GM12878 (cell line): ENCODE data around the gene ANKRD45. TPM values are rescaled to one million over a fixed set of nuclear protein-coding genes. Genes with fewer than 3 reads are reported as not detected.

Source experiments
- ATAC-seq: fragments of 200-7000 bp; cut with Tn5 transposase; 3 replicates; pipeline ENCODE4 v1.9.1; 2020; ENCODE audit warnings: mild to moderate bottlenecking, moderate library complexity
- BruUV-seq: library from RNA; stranded (reverse); fragments of 400-500 nt; replicated peaks from 2 replicates; lab custom pipeline; 2021; lab: Mats Ljungman, UMichigan
- CTCF ChIA-PET: fragments of 300-600 bp; sonication (Branson Sonifier 250); formaldehyde crosslinking; extraction: SDS; loops from one replicate; lab custom pipeline; 2021; ENCODE audit warnings: inconsistent platforms; lab: Yijun Ruan, JAX
- POLR2A ChIA-PET: fragments of 350-600 bp; formaldehyde crosslinking; extraction: SDS; loops from one replicate; lab custom pipeline; 2021; ENCODE audit warnings: inconsistent platforms; lab: Charles Lee
- RAD21 ChIA-PET: fragments of 300-600 bp; sonication (Branson Sonifier 250); formaldehyde crosslinking; loops from one replicate; lab custom pipeline; 2023; ENCODE audit warnings: antibody characterized with exemption; ENCODE audit not compliant: unreplicated experiment; lab: Charles Lee
- SMC1A ChIA-PET: fragments of 300-600 bp; sonication (Branson Sonifier 250); formaldehyde crosslinking; loops from one replicate; lab custom pipeline; 2023; ENCODE audit not compliant: unreplicated experiment, uncharacterized antibody; lab: Charles Lee
- DNase-seq: peaks from one replicate; pipeline ENCODE4 v3.0.0-alpha.2; 2011; ENCODE audit warnings: low read depth, low spot score
- FAIRE-seq: peaks from 3 replicates; lab custom pipeline; 2011; peaks lifted over from hg19 to GRCh38; lab: Jason Lieb, UNC
- H2AFZ ChIP-seq: 2 replicates; pipeline ENCODE4 v1.6.0; 2011; ENCODE audit warnings: low read depth, low read length, control low read depth; ENCODE audit not compliant: control insufficient read depth
- H3K27ac ChIP-seq: 2 replicates; pipeline ENCODE4 v1.5.1; 2011; ENCODE audit warnings: control low read depth; ENCODE audit not compliant: control insufficient read depth, insufficient read depth
- H3K27me3 ChIP-seq, 2 experiments: replicated peaks in 1 of 2; 2 replicates each; pipeline versions ENCODE4 v1.6.0 to v1.6.1; 2011; ENCODE audit warnings: low read length in 1 of 2; ENCODE audit not compliant: control insufficient read depth in 2 of 2, insufficient read depth in 2 of 2
- H3K36me3 ChIP-seq, 2 experiments: 2 replicates each; pipeline ENCODE4 v1.5.1; 2011; ENCODE audit warnings: low read length in 1 of 2; ENCODE audit not compliant: control insufficient read depth in 2 of 2, insufficient read depth in 2 of 2
- H3K4me1 ChIP-seq: 2 replicates; pipeline ENCODE4 v1.6.1; 2011; ENCODE audit warnings: mild to moderate bottlenecking, low read length, moderate library complexity, mixed read lengths; ENCODE audit not compliant: control insufficient read depth, insufficient read depth
- H3K4me2 ChIP-seq: 2 replicates; pipeline ENCODE4 v1.6.0; 2011; ENCODE audit warnings: control low read depth; ENCODE audit not compliant: control insufficient read depth, insufficient read depth
- H3K4me3 ChIP-seq: fragments of 200-600 bp; sonication (generic); 2 replicates; pipeline ENCODE4 v1.5.1; 2016
- H3K79me2 ChIP-seq: 2 replicates; pipeline ENCODE4 v1.6.0; 2011; ENCODE audit warnings: low read length; ENCODE audit not compliant: control insufficient read depth, insufficient read depth
- H3K9ac ChIP-seq: 2 replicates; pipeline ENCODE4 v1.8.0; 2011; ENCODE audit warnings: low read length, control low read depth, mixed read lengths; ENCODE audit not compliant: control insufficient read depth, insufficient read depth
- H3K9me3 ChIP-seq: replicated peaks from 3 replicates; pipeline ENCODE4 v1.5.1; 2011; ENCODE audit warnings: mild to moderate bottlenecking, low read length; ENCODE audit not compliant: control insufficient read depth, insufficient read depth
- H4K20me1 ChIP-seq: 2 replicates; pipeline ENCODE4 v1.6.0; 2011; ENCODE audit not compliant: control insufficient read depth, insufficient read depth
- BHLHE40 ChIP-seq, 2 experiments: fragments of 450-650 bp in 1 of 2; IDR thresholded peaks; 2 replicates each; pipeline ENCODE4 v1.6.1; 2011 to 2017; ENCODE audit warnings: low read depth in 2 of 2, borderline replicate concordance in 1 of 2, improper control_type of control experiment in 1 of 2, low read length in 1 of 2, mild to moderate bottlenecking in 1 of 2
- EP300 ChIP-seq, 2 experiments: fragments of 150-350 bp in 1 of 2; IDR thresholded peaks; 2 replicates each; pipeline ENCODE4 v1.6.1; 2011 to 2012; ENCODE audit warnings: low read depth in 2 of 2, low read length in 2 of 2, borderline replicate concordance in 1 of 2, improper control_type of control experiment in 1 of 2, inconsistent platforms in 1 of 2; ENCODE audit not compliant: control insufficient read depth in 1 of 2
- EZH2 ChIP-seq: IDR thresholded peaks from 2 replicates; pipeline ENCODE4 v1.6.1; 2012; ENCODE audit warnings: low read depth, mild to moderate bottlenecking, control low read depth, inconsistent platforms, low read length, borderline replicate concordance; ENCODE audit not compliant: control insufficient read depth
- FOXM1 ChIP-seq: IDR thresholded peaks from 2 replicates; pipeline ENCODE4 v1.6.1; 2012; ENCODE audit warnings: low read depth, mild to moderate bottlenecking, inconsistent platforms, low read length, moderate library complexity
- HDGF ChIP-seq: fragments of 450-650 bp; IDR thresholded peaks from 2 replicates; pipeline ENCODE4 v1.6.1; 2016; ENCODE audit warnings: antibody characterized with exemption
- IRF5 ChIP-seq: fragments of 450-650 bp; IDR thresholded peaks from 2 replicates; pipeline ENCODE4 v1.6.1; 2017; ENCODE audit warnings: borderline replicate concordance
- MEF2A ChIP-seq: IDR thresholded peaks from 2 replicates; pipeline ENCODE4 v1.6.1; 2011; ENCODE audit warnings: low read depth, mild to moderate bottlenecking, low read length, moderate library complexity; ENCODE audit not compliant: insufficient read depth
- NR2C2 ChIP-seq: IDR thresholded peaks from 2 replicates; pipeline ENCODE4 v1.6.1; 2011; ENCODE audit warnings: borderline replicate concordance, low read depth; ENCODE audit not compliant: control insufficient read depth, insufficient read length
- NRF1 ChIP-seq: conservative IDR thresholded peaks from 2 replicates; pipeline ENCODE4 v1.6.1; 2011; ENCODE audit warnings: mild to moderate bottlenecking, low read depth, low read length, improper control_type of control experiment
- RAD51 ChIP-seq: fragments of 450-650 bp; IDR thresholded peaks from 2 replicates; pipeline ENCODE4 v1.6.1; 2016; ENCODE audit warnings: moderate library complexity, mild to moderate bottlenecking, inconsistent platforms
- RCOR1 ChIP-seq: conservative IDR thresholded peaks from 2 replicates; pipeline ENCODE4 v1.6.1; 2012; ENCODE audit warnings: low read depth, low read length, improper control_type of control experiment
- SMAD1 ChIP-seq: fragments of 450-650 bp; IDR thresholded peaks from 2 replicates; pipeline ENCODE4 v1.6.1; 2018; ENCODE audit warnings: mild to moderate bottlenecking, low read depth; ENCODE audit not compliant: partially characterized antibody
- STAT3 ChIP-seq: IDR thresholded peaks from 2 replicates; pipeline ENCODE4 v1.6.1; 2011; ENCODE audit warnings: low read depth, low read length, improper control_type of control experiment
- SUPT20H ChIP-seq: IDR thresholded peaks from 2 replicates; pipeline ENCODE4 v1.6.1; 2011; ENCODE audit warnings: low read depth, mild to moderate bottlenecking, low read length, moderate library complexity, borderline replicate concordance; ENCODE audit not compliant: control insufficient read depth
- SUZ12 ChIP-seq: fragments of 200-600 bp; sonication (generic); IDR thresholded peaks from one replicate; pipeline ENCODE4 v1.6.1; 2018; ENCODE audit warnings: antibody characterized with exemption, mild to moderate bottlenecking; ENCODE audit not compliant: unreplicated experiment
- ZNF217 ChIP-seq: fragments of 450-650 bp; IDR thresholded peaks from 2 replicates; pipeline ENCODE4 v1.6.1; 2017; ENCODE audit warnings: antibody characterized with exemption, mild to moderate bottlenecking
- ZSCAN29 ChIP-seq: fragments of 450-650 bp; IDR thresholded peaks from 2 replicates; pipeline ENCODE4 v1.6.1; 2017; ENCODE audit warnings: mild to moderate bottlenecking, moderate library complexity
- in situ Hi-C: fragments of 300-500 bp; cut with MboI; formaldehyde crosslinking; loops from 9 replicates; pipeline ENCODE4 v1.14.3; 2018; ENCODE audit warnings: mixed read lengths
- intact Hi-C: fragments of 100-400 bp; cut with micrococcal nuclease; formaldehyde crosslinking; loops from one replicate; pipeline ENCODE4 v1.14.2; 2022; ENCODE audit not compliant: unreplicated experiment
- polyA plus RNA-seq, 11 experiments: library from polyadenylated mRNA; depleted of rRNA in 4 of 11; unstranded in 6 of 11; stranded (reverse) in 5 of 11; fragments of >200 nt; fragmentation: Nextera tagmentation in 4 of 11; fragmentation: Illumina TruSeq in 1 of 11; extraction: Ambion mirVana in 4 of 11; extraction: Trizol in 1 of 11; gene quantifications; 1 replicate in 1 of 11; 2 replicates in 10 of 11; pipeline versions ENCODE4 v1.2.1 to v1.2.3, GENCODE V29; 2011 to 2016; ENCODE audit warnings: inconsistent platforms in 2 of 11, missing spikeins in 2 of 11, low read depth in 1 of 11
- total RNA-seq, 4 experiments: library from RNA; depleted of rRNA in 3 of 4; stranded (reverse); fragments of >200 nt in 3 of 4; fragmentation: Illumina TruSeq in 1 of 4; extraction: Trizol in 1 of 4; gene quantifications; 2 replicates each; pipeline versions ENCODE4 v1.2.1 to v1.2.3, GENCODE V29; 2013 to 2021

Gene ANKRD45
- total and polyA plus RNA-seq, 10 of the 15 experiments (the other 5 are each of a cell fraction or from before 2014, with no cell fraction given) = 0.04 to 0.15 (median 0.13) TPM; not detected in 5

- in situ Hi-C loops (no loop called here), intact Hi-C loops (no loop called here)
- ChIA-PET SMC1A (no interaction called here), CTCF (no interaction called here), RAD21 (no interaction called here), POLR2A (no interaction called here)
- H3K27ac ChIP-seq = no peak overlapping the region
- no peaks in the 10 kb centered on the region for H3K4me1 ChIP-seq
- H2AFZ ChIP-seq = no peak overlapping the region
- H3K27me3 ChIP-seq = no peaks in the 10 kb centered on the region
- no peak for DNase-seq
- no peak overlapping the region for H3K4me3 ChIP-seq
- no peaks in the 10 kb centered on the region for H3K79me2 ChIP-seq
- no peak for FAIRE-seq
- no peak overlapping the region for H3K4me2 ChIP-seq
- no peak overlapping the region for H3K9ac ChIP-seq
- H4K20me1 ChIP-seq = no peaks in the 10 kb centered on the region
- no TSS peak for BruUV-seq
- ATAC-seq = no peak
- H3K36me3 ChIP-seq = no peaks in the 10 kb centered on the region
- no peak for TF ChIP-seq NRF1
- no peak for TF ChIP-seq MEF2A
- no peak for TF ChIP-seq ZNF217
- no peak for TF ChIP-seq RAD51
- TF ChIP-seq SMAD1 = no peak
- TF ChIP-seq NR2C2 = no peak
- TF ChIP-seq IRF5 = no peak
- TF ChIP-seq FOXM1 = no peak
- no peak for TF ChIP-seq SUPT20H
- no peak for TF ChIP-seq HDGF
- TF ChIP-seq EZH2 = no peak
- TF ChIP-seq SUZ12 = no peak
- TF ChIP-seq STAT3 = no peak
- no peak for TF ChIP-seq EP300 (IDR thresholded peaks at IDR 0.05; ENCODE audit: borderline replicate concordance in 1 of 2, control insufficient read depth in 1 of 2, low read depth in 2 of 2, low read length in 2 of 2)
- no peak for TF ChIP-seq RCOR1
- no peak for TF ChIP-seq BHLHE40 (IDR thresholded peaks at IDR 0.05; ENCODE audit: borderline replicate concordance in 1 of 2, low read depth in 2 of 2, low read length in 1 of 2)
- TF ChIP-seq ZSCAN29 = no peak
- no peaks in the 10 kb centered on the region for H3K9me3 ChIP-seq
Measured at GRCh38 chr1:173693238-173693637, 23.6 kb upstream of the ANKRD45 start.
